Erythroblast (primary cell): ENCODE results near the gene ATG4D.
A peak's percentile ranks its signal among the peaks of the same experiment; 100 is the strongest.

Experiments used
- GATA1 ChIP-seq: IDR thresholded peaks from 2 replicates; pipeline ENCODE4 v1.6.1; 2011; ENCODE audit warnings: low read depth, mild to moderate bottlenecking, control low read depth, low read length, moderate library complexity
- POLR2A ChIP-seq: IDR thresholded peaks from 2 replicates; pipeline ENCODE4 v1.6.1; 2011; ENCODE audit warnings: mild to moderate bottlenecking, low read length

DNA sequence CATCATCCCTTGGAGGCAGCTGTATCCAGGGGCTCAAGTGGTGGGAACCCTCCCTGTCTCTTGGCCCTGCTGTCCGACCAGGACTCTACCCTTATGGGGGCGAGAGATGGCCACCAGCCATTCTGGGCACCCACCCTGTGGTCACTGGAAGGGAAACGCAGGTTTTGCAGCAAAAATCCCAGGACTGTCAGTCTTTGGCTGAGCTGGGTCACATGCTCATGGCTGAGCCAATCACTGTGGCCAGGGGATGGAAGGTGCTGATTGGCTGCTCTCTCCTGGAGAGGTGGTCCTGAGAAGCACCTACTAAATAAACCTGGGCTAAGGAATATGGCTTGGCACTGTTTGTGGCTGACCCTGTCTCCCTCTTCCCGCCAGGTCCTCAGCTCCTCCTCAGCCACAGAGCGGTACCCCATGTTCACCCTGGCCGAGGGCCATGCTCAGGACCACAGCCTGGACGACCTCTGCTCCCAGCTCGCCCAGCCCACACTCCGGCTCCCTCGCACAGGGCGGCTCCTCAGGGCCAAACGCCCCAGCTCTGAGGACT lies 8.9 kb downstream of the ATG4D start:
- TF ChIP-seq POLR2A (peak; percentile 39), GATA1 (no peak)
